DOHH2 (cell line): ENCODE results near the gene FUT2.

Experiments used
- H3F3A ChIP-seq: fragments of 200-600 bp; sonication (generic), shearing (Covaris generic); 2 replicates; pipeline ENCODE4 v1.6.0; 2016; ENCODE audit warnings: antibody characterized with exemption, mild to moderate bottlenecking; ENCODE audit not compliant: control insufficient read depth, insufficient read depth
- H3K27ac ChIP-seq: fragments of 200-600 bp; sonication (generic); 2 replicates; pipeline ENCODE4 v1.5.1; 2014; ENCODE audit warnings: low read depth, mild to moderate bottlenecking, low read length, moderate library complexity
- H3K27me3 ChIP-seq: fragments of 200-600 bp; sonication (generic); 2 replicates; pipeline ENCODE4 v1.6.1; 2014; ENCODE audit warnings: mild to moderate bottlenecking, low read length, mixed read lengths; ENCODE audit not compliant: control insufficient read depth
- H3K36me3 ChIP-seq: fragments of 200-600 bp; sonication (generic); 2 replicates; pipeline ENCODE4 v1.6.1; 2014; ENCODE audit warnings: mild to moderate bottlenecking, low read length, moderate library complexity, mixed read lengths; ENCODE audit not compliant: control insufficient read depth
- H3K4me1 ChIP-seq: fragments of 200-600 bp; sonication (generic); 2 replicates; pipeline ENCODE4 v1.6.1; 2014; ENCODE audit warnings: mild to moderate bottlenecking, low read length, mixed read lengths; ENCODE audit not compliant: control insufficient read depth
- H3K4me2 ChIP-seq: fragments of 200-600 bp; sonication (generic); 2 replicates; pipeline ENCODE4 v1.6.0; 2014; ENCODE audit warnings: mild to moderate bottlenecking, low read length, moderate library complexity
- H3K4me3 ChIP-seq: fragments of 200-600 bp; sonication (generic); 2 replicates; pipeline ENCODE4 v1.5.1; 2014; ENCODE audit warnings: mild to moderate bottlenecking, low read length, mixed read lengths
- H3K79me2 ChIP-seq: fragments of 200-600 bp; sonication (generic); 2 replicates; pipeline ENCODE4 v1.6.1; 2014; ENCODE audit warnings: mild to moderate bottlenecking, low read length, mixed read lengths; ENCODE audit not compliant: control insufficient read depth
- H3K9me2 ChIP-seq: fragments of 200-600 bp; sonication (generic); replicated peaks from 2 replicates; pipeline ENCODE4 v1.6.1; 2014; ENCODE audit warnings: mild to moderate bottlenecking, low read length, mixed read lengths; ENCODE audit not compliant: control insufficient read depth
- H3K9me3 ChIP-seq: fragments of 200-600 bp; sonication (generic); 2 replicates; pipeline ENCODE4 v1.6.1; 2014; ENCODE audit warnings: antibody characterized with exemption, low read length, mixed read lengths; ENCODE audit not compliant: control insufficient read depth, insufficient read depth
- H4K20me1 ChIP-seq: fragments of 200-600 bp; sonication (generic); 2 replicates; pipeline ENCODE4 v1.6.0; 2014; ENCODE audit warnings: low read depth, mild to moderate bottlenecking, antibody characterized with exemption, low read length, moderate library complexity; ENCODE audit not compliant: control insufficient read depth, insufficient read depth
- CTCF ChIP-seq: fragments of 200-600 bp; sonication (generic); IDR thresholded peaks from one replicate; pipeline ENCODE4 v1.5.1; 2014; ENCODE audit warnings: antibody characterized with exemption, mild to moderate bottlenecking, low read depth, low read length; ENCODE audit not compliant: poor library complexity, severe bottlenecking
- EZH2phosphoT487 ChIP-seq: fragments of 200-600 bp; sonication (generic); IDR thresholded peaks from 2 replicates; pipeline ENCODE4 v1.6.1; 2017; ENCODE audit warnings: borderline replicate concordance, mild to moderate bottlenecking, antibody characterized with exemption, low read length, moderate library complexity, mixed read lengths

The FUT2 gene

GRCh38 chr19:48695743-48696352 is at the start of gene FUT2:
Gene FUT2, plus strand, starts transcription at chr19:48695971. Its CDS starts 6,986 bp downstream, at chr19:48702957.
- Histone ChIP-seq H3K4me1 (peaks cover 5% of the 10 kb centered on the region), H3K4me3 (no peak within 1 kb of the TSS), H3K4me2 (no peak within 1 kb of the TSS), H3K27me3 (peaks cover 17% of the 10 kb centered on the region), H3K36me3 (no peaks in the 10 kb centered on the region), H4K20me1 (no peaks in the 10 kb centered on the region), H3F3A (no peaks in the 10 kb centered on the region), H3K79me2 (no peaks in the 10 kb centered on the region), H3K9me3 (no peaks in the 10 kb centered on the region), H3K27ac (no peak within 1 kb of the TSS), H3K9me2 (no peaks in the 10 kb centered on the region)
- TF ChIP-seq CTCF, result no peak
- no peak for TF ChIP-seq EZH2phosphoT487

GRCh38 chr19:48646001-48646721 is 49.6 kb upstream of the FUT2 start, which contains the start of gene CA11:
Gene CA11, minus strand, starts transcription at chr19:48646187. Its CDS starts 555 bp downstream, at chr19:48645632.
- Histone ChIP-seq H3K4me3 (peak within 1 kb of the TSS; percentile 77), H3K4me1 (peaks cover 60% of the 10 kb centered on the region), H3K36me3 (no peaks in the 10 kb centered on the region), H3F3A (peaks cover 29% of the 10 kb centered on the region), H3K4me2 (peak within 1 kb of the TSS; percentile 96), H3K9me3 (no peaks in the 10 kb centered on the region), H4K20me1 (no peaks in the 10 kb centered on the region), H3K27me3 (no peaks in the 10 kb centered on the region), H3K79me2 (no peaks in the 10 kb centered on the region), H3K9me2 (no peaks in the 10 kb centered on the region), H3K27ac (peak within 1 kb of the TSS; percentile 95)
- peak; percentile 89 for TF ChIP-seq CTCF
- no peak for TF ChIP-seq EZH2phosphoT487

- H3K27ac ChIP-seq, result peak overlapping the region; percentile 95
- no peak for TF ChIP-seq EZH2phosphoT487
- TF ChIP-seq CTCF, result no peak
Measured at GRCh38 chr19:48646722-48647216, 49.0 kb upstream of the FUT2 start.

More at GRCh38 chr19:48646722-48647216, 49.0 kb upstream of the FUT2 start:
- no peaks in the 10 kb centered on the region for H3K79me2 ChIP-seq
- H3K9me2 ChIP-seq, result no peaks in the 10 kb centered on the region
- no peaks in the 10 kb centered on the region for H4K20me1 ChIP-seq
- H3K36me3 ChIP-seq, result no peaks in the 10 kb centered on the region
- peaks cover 28% of the 10 kb centered on the region for H3F3A ChIP-seq
- peak overlapping the region; percentile 77 for H3K4me3 ChIP-seq
- peak overlapping the region; percentile 96 for H3K4me2 ChIP-seq
- H3K9me3 ChIP-seq, result no peaks in the 10 kb centered on the region
- H3K27me3 ChIP-seq, result no peaks in the 10 kb centered on the region
- H3K4me1 ChIP-seq, result peaks cover 63% of the 10 kb centered on the region
